Dedifferentiated amniotic fluid mesenchymal stem cell (primary cell): Measurements from ENCODE around the gene RBMX.

Source experiments
- DNase-seq: peaks from one replicate; pipeline ENCODE4 v3.0.0-alpha.2; 2016; ENCODE audit errors: extremely low spot score

Gene RBMX

GRCh38 chrX:136839196-136839595 lies 41.3 kb downstream of the RBMX start:
- no peak for DNase-seq

- no peak for DNase-seq
These were observed 44.8 kb downstream of the RBMX start for GRCh38 chrX:136835761-136836160.

GRCh38 chrX:136829413-136829812 lies 51.1 kb downstream of the RBMX start:
- DNase-seq, result no peak

GRCh38 chrX:136828830-136829229 lies 51.7 kb downstream of the RBMX start:
- no peak for DNase-seq

- no peak for DNase-seq
These were observed 53.5 kb downstream of the RBMX start for GRCh38 chrX:136827026-136827425.

- no peak for DNase-seq
These were observed 54.8 kb downstream of the RBMX start for GRCh38 chrX:136825771-136826170.
